Measurements from ENCODE around the gene FBXL7. TPM values are rescaled to one million over a fixed set of nuclear protein-coding genes. Genes with fewer than 3 reads are reported as not detected.

FBXL7 gene
- polyA plus RNA-seq, 1 donor from 2014 or later, result 0.24 TPM

GRCh38 chr5:15715535-15715934 lies 215.6 kb downstream of the FBXL7 start:
- Histone ChIP-seq H3K27me3 (ENCODE audit: insufficient read depth, low read depth, low read length) (no peaks in the 10 kb centered on the region), H3K36me3 (ENCODE audit: insufficient read depth, low read length) (no peaks in the 10 kb centered on the region), H2AFZ (ENCODE audit: low read depth, low read length) (no peak overlapping the region), H3K9ac (ENCODE audit: low read length) (no peak overlapping the region), H3F3A (ENCODE audit: insufficient read depth, low read length, poor library complexity, severe bottlenecking) (no peaks in the 10 kb centered on the region), H3K4me3 (ENCODE audit: low read length) (no peak overlapping the region), H3K27ac (ENCODE audit: low read length) (no peak overlapping the region), H3K9me2 (ENCODE audit: insufficient read depth, low read length) (no peaks in the 10 kb centered on the region), H3K4me2 (ENCODE audit: low read length) (no peak overlapping the region), H3K9me3 (ENCODE audit: low read length) (no peaks in the 10 kb centered on the region), H4K20me1 (ENCODE audit: insufficient read depth) (no peaks in the 10 kb centered on the region), H3K79me2 (replicated peaks; ENCODE audit: insufficient read depth, low read length) (peaks cover 11% of the 10 kb centered on the region)
- TF ChIP-seq POLR2AphosphoS5 (IDR thresholded peaks at IDR 0.05), result no peak
- no peak for TF ChIP-seq EZH2 (IDR thresholded peaks at IDR 0.05; ENCODE audit: borderline replicate concordance, insufficient read depth, low read length, poor library complexity, severe bottlenecking)
- TF ChIP-seq TAF1 (IDR thresholded peaks at IDR 0.05; ENCODE audit: low read depth), result no peak

GRCh38 chr5:15715967-15716366 lies 216.0 kb downstream of the FBXL7 start:
- H3K9me2 ChIP-seq (ENCODE audit: insufficient read depth, low read length), result no peaks in the 10 kb centered on the region
- H4K20me1 ChIP-seq (ENCODE audit: insufficient read depth), result no peaks in the 10 kb centered on the region
- TF ChIP-seq REST (IDR thresholded peaks at IDR 0.05; ENCODE audit: borderline replicate concordance) (no peak), CTCF (IDR thresholded peaks at IDR 0.05; ENCODE audit: poor library complexity, severe bottlenecking) (no peak), TAF1 (IDR thresholded peaks at IDR 0.05; ENCODE audit: low read depth) (no peak), EP300 (conservative IDR thresholded peaks at IDR 0.05; ENCODE audit: poor library complexity, severe bottlenecking) (no peak), EZH2 (IDR thresholded peaks at IDR 0.05; ENCODE audit: borderline replicate concordance, insufficient read depth, low read length, poor library complexity, severe bottlenecking) (no peak), SMC3 (conservative IDR thresholded peaks at IDR 0.05; ENCODE audit: poor library complexity) (no peak), RAD21 (conservative IDR thresholded peaks at IDR 0.05) (no peak), MXI1 (conservative IDR thresholded peaks at IDR 0.05; ENCODE audit: poor library complexity, severe bottlenecking) (no peak), POLR2AphosphoS5 (IDR thresholded peaks at IDR 0.05) (no peak)
- no peaks in the 10 kb centered on the region for H3F3A ChIP-seq (ENCODE audit: insufficient read depth, low read length, poor library complexity, severe bottlenecking)
- no peak overlapping the region for H3K4me3 ChIP-seq (ENCODE audit: low read length)
- H3K36me3 ChIP-seq (ENCODE audit: insufficient read depth, low read length), result no peaks in the 10 kb centered on the region
- H3K9ac ChIP-seq (ENCODE audit: low read length), result no peak overlapping the region
- H3K9me3 ChIP-seq (ENCODE audit: low read length), result no peaks in the 10 kb centered on the region
- no peak overlapping the region for H3K4me2 ChIP-seq (ENCODE audit: low read length)
- H3K79me2 ChIP-seq (replicated peaks; ENCODE audit: insufficient read depth, low read length), result peaks cover 11% of the 10 kb centered on the region
- no peaks in the 10 kb centered on the region for H3K27me3 ChIP-seq (ENCODE audit: insufficient read depth, low read depth, low read length)
- H3K27ac ChIP-seq (ENCODE audit: low read length), result no peak overlapping the region
- no peak overlapping the region for H2AFZ ChIP-seq (ENCODE audit: low read depth, low read length)

GRCh38 chr5:15717001-15717400 lies 217.0 kb downstream of the FBXL7 start:
- Histone ChIP-seq H3K79me2 (replicated peaks; ENCODE audit: insufficient read depth, low read length) (peaks cover 11% of the 10 kb centered on the region), H3K4me2 (ENCODE audit: low read length) (no peak overlapping the region), H3F3A (ENCODE audit: insufficient read depth, low read length, poor library complexity, severe bottlenecking) (no peaks in the 10 kb centered on the region), H3K9me2 (ENCODE audit: insufficient read depth, low read length) (no peaks in the 10 kb centered on the region), H3K27me3 (ENCODE audit: insufficient read depth, low read depth, low read length) (no peaks in the 10 kb centered on the region), H4K20me1 (ENCODE audit: insufficient read depth) (no peaks in the 10 kb centered on the region), H3K36me3 (ENCODE audit: insufficient read depth, low read length) (no peaks in the 10 kb centered on the region), H3K4me3 (ENCODE audit: low read length) (no peak overlapping the region), H3K9me3 (ENCODE audit: low read length) (no peaks in the 10 kb centered on the region), H2AFZ (ENCODE audit: low read depth, low read length) (no peak overlapping the region), H3K9ac (ENCODE audit: low read length) (no peak overlapping the region), H3K27ac (ENCODE audit: low read length) (no peak overlapping the region)
- no peak for TF ChIP-seq RAD21 (conservative IDR thresholded peaks at IDR 0.05)
- TF ChIP-seq POLR2AphosphoS5 (IDR thresholded peaks at IDR 0.05), result no peak
- no peak for TF ChIP-seq CTCF (IDR thresholded peaks at IDR 0.05; ENCODE audit: poor library complexity, severe bottlenecking)
- no peak for TF ChIP-seq TAF1 (IDR thresholded peaks at IDR 0.05; ENCODE audit: low read depth)
- no peak for TF ChIP-seq EP300 (conservative IDR thresholded peaks at IDR 0.05; ENCODE audit: poor library complexity, severe bottlenecking)
- TF ChIP-seq REST (IDR thresholded peaks at IDR 0.05; ENCODE audit: borderline replicate concordance), result no peak
- no peak for TF ChIP-seq EZH2 (IDR thresholded peaks at IDR 0.05; ENCODE audit: borderline replicate concordance, insufficient read depth, low read length, poor library complexity, severe bottlenecking)
